ENCODE measurements around the gene CHCT1.

- TF ChIP-seq EZH2 (IDR thresholded peaks at IDR 0.05) (no peak), POLR2AphosphoS5 (IDR thresholded peaks at IDR 0.05; ENCODE audit: borderline replicate concordance, low read depth, low read length) (no peak)
Measured at GRCh38 chr17:60410001-60410400, 12.3 kb upstream of the CHCT1 start.

Measured in SK-N-MC (cell line).